ENCODE measurements around the gene HNRNPDL. TPM values are rescaled to one million over a fixed set of nuclear protein-coding genes. Genes with fewer than 3 reads are reported as not detected.

HNRNPDL gene
- total RNA-seq, 2 experiments from 2014 or later, result 317 to 343 TPM

DNA sequence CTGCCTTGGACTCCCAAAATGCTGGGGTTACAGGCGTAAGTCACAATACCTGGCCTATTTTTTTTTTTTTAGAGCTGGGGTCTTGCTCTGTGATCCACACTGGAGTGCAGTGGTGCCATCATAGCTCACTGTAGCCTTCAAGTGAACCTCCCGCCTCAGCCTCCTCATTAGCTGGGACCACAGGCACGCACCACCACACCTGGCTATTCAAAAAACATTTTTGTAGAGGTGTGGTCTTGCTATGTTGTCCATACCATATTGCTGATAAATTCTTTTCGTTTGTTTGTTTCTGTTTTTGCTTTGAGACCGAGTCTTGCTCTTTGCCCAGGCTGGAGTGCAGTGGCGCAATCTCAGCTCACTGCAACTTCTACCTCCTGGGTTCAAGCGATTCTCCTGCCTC is 21.8 kb upstream of the HNRNPDL start:
- Mint-ChIP-seq H3K4me1 (peaks cover 7% of the 10 kb centered on the region), H3K27ac (no peak overlapping the region), H3K27me3 (no peaks in the 10 kb centered on the region), H3K36me3 (peaks cover 54% of the 10 kb centered on the region), H3K4me3 (no peak overlapping the region), H3K9me3 (ENCODE audit: low read depth) (no peaks in the 10 kb centered on the region)
- ATAC-seq, result no peak
- DNase-seq, result no peak
- CTCF ChIA-PET, result interaction anchor here (1.0 kb wide), 1 partner anchor 10 kb away, joined by 4 read pairs; no protein-coding TSS in a partner anchor

DNA sequence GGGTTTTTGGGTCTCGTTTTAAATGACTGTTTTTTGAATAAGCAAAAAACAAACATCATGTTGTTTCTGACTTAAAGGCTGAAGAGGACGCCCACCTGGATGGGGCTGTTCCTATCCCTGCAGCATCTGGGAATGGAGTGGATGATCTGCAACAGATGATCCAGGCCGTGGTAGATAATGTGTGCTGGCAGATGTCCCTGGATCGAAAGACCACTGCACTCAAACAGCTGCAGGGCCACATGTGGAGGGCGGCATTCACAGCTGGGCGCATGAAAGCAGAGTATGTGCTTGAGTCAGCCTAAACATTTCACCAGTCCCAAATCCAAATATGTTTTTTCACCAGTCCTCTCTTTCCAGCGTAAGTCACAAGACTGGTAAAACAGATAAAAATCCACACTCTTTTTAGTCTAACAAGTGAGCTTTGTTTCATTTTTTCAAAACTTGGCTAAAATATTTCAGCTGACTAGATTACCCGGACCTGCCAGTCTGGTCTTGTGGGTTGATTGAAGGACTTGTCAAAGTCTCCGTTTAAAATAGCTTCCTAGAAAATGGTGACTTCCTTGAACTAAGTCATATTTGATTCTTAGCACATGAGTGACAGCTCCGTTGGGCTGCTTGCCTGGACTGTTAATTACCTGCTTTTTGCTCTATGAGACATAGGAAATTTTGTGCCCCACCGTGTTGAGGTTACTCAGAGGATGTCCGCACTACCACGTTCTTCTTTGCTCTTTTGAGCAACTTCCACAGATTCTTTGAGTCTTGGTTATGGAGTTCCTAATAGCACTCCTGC is 20.9 kb upstream of the HNRNPDL start:
- DNase-seq, result no peak
- peaks cover 7% of the 10 kb centered on the region for H3K4me1 Mint-ChIP-seq
- no peaks in the 10 kb centered on the region for H3K9me3 Mint-ChIP-seq (ENCODE audit: low read depth)
- peaks cover 50% of the 10 kb centered on the region for H3K36me3 Mint-ChIP-seq
- CTCF ChIA-PET, result no interaction called here
- no peak for ATAC-seq
- H3K27me3 Mint-ChIP-seq, result no peaks in the 10 kb centered on the region
- H3K27ac Mint-ChIP-seq, result no peak overlapping the region
- H3K4me3 Mint-ChIP-seq, result no peak overlapping the region

DNA sequence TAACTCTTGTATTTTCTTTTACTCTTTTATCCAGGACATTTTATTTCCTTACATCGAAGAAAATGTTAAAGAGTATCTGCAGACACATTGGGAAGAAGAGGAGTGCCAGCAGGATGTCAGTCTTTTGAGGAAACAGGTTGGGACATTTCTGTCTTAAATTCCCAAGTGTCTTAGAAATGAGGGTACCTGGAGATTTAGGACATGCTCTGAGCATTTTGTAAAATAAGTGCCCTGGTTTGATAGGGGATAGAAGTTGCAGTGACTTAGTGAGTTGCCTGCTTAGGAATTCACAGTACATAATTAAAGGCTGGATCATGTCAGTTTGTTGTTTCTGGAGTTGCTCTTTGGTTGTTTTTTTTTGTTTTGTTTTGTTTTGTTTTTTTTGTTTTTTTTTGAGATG is 17.6 kb upstream of the HNRNPDL start:
- peaks cover 10% of the 10 kb centered on the region for H3K4me1 Mint-ChIP-seq
- H3K36me3 Mint-ChIP-seq, result peaks cover 41% of the 10 kb centered on the region
- CTCF ChIA-PET, result interaction anchor here (1.3 kb wide), 1 partner anchor 19 kb away, joined by 3 read pairs; no protein-coding TSS in a partner anchor
- H3K9me3 Mint-ChIP-seq (ENCODE audit: low read depth), result no peaks in the 10 kb centered on the region
- H3K27me3 Mint-ChIP-seq, result no peaks in the 10 kb centered on the region
- ATAC-seq (no peak), DNase-seq (no peak)
- no peak overlapping the region for H3K27ac Mint-ChIP-seq
- no peak overlapping the region for H3K4me3 Mint-ChIP-seq

DNA sequence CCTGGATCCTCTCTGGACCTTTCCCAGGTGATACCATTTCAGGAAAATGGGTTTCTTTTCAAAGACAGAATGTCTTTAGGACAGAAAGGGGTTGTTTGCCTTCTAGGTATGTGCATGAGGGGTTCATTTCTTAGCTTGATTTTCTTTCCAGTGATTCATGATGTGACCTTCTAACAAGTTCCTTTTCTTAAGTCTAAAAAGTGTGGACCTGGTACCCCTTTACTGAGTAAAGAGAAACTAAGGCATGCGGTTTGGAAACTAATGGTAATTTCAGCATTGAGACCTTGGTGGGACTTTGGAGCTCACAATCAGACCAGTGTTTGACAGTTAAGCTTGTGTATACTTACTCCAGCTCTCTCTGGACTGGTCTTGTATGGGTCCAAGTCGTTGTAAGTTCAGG is 8.8 kb upstream of the HNRNPDL start:
- H3K27me3 Mint-ChIP-seq, result no peaks in the 10 kb centered on the region
- DNase-seq, result no peak
- H3K27ac Mint-ChIP-seq, result no peak overlapping the region
- peaks cover 31% of the 10 kb centered on the region for H3K4me1 Mint-ChIP-seq
- CTCF ChIA-PET, result no interaction called here
- ATAC-seq, result no peak
- no peaks in the 10 kb centered on the region for H3K9me3 Mint-ChIP-seq (ENCODE audit: low read depth)
- H3K36me3 Mint-ChIP-seq, result peaks cover 45% of the 10 kb centered on the region
- H3K4me3 Mint-ChIP-seq, result no peak overlapping the region

DNA sequence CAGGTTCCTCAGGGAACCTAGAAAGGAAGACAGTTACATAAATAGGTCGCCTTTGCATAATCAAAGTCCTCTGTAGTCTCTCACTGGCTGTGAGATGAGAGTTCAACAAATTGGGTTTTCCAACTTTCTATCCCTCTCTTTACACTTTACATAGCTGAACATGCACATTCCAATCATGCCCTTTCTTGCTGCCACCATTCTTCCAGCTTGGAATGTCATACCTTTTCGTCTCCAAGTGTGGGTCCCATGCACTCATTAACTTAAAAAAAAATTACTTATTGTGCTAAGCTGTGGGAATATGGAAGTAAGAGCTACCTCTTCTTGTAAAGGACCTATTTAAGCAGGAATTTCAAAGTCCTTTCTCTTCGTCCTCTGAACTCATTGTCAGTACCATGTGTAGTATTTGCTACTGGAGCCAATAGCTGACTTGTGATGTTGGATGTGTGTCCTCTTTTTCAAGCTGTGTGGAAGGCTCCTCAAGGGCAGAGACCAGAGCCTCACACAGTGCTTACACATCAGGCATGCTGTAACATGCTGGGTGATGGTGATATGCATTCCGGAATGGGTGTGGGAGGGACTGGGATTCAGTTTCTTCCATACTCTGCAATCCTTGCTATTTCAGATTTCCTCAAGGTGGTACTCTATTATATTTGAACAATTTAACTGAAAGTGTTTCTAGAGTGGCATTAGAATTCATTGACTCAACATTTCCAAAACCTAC is 7.2 kb upstream of the HNRNPDL start:
- Mint-ChIP-seq H3K4me1 (peaks cover 46% of the 10 kb centered on the region), H3K27ac (no peak overlapping the region), H3K4me3 (no peak overlapping the region), H3K9me3 (ENCODE audit: low read depth) (no peaks in the 10 kb centered on the region), H3K36me3 (peaks cover 54% of the 10 kb centered on the region), H3K27me3 (no peaks in the 10 kb centered on the region)
- CTCF ChIA-PET, result interaction anchor here (1.4 kb wide), 1 partner anchor 9 kb away, joined by 7 read pairs; no protein-coding TSS in a partner anchor
- DNase-seq (no peak), ATAC-seq (no peak)

- Mint-ChIP-seq H3K4me1 (peaks cover 52% of the 10 kb centered on the region), H3K9me3 (ENCODE audit: low read depth) (no peaks in the 10 kb centered on the region), H3K27ac (no peak overlapping the region), H3K36me3 (peaks cover 51% of the 10 kb centered on the region), H3K4me3 (no peak overlapping the region), H3K27me3 (no peaks in the 10 kb centered on the region)
- ATAC-seq (no peak), DNase-seq (no peak)
- CTCF ChIA-PET, result no interaction called here
Observed at GRCh38 chr4:82436780-82437179, 6.5 kb upstream of the HNRNPDL start.

- no peak overlapping the region for H3K27ac Mint-ChIP-seq
- H3K9me3 Mint-ChIP-seq (ENCODE audit: low read depth), result no peaks in the 10 kb centered on the region
- H3K36me3 Mint-ChIP-seq, result peaks cover 51% of the 10 kb centered on the region
- no peaks in the 10 kb centered on the region for H3K27me3 Mint-ChIP-seq
- H3K4me3 Mint-ChIP-seq, result no peak overlapping the region
- DNase-seq (no peak), ATAC-seq (no peak)
- peaks cover 58% of the 10 kb centered on the region for H3K4me1 Mint-ChIP-seq
- CTCF ChIA-PET, result no interaction called here
Observed at GRCh38 chr4:82436130-82436529, 5.9 kb upstream of the HNRNPDL start.

DNA sequence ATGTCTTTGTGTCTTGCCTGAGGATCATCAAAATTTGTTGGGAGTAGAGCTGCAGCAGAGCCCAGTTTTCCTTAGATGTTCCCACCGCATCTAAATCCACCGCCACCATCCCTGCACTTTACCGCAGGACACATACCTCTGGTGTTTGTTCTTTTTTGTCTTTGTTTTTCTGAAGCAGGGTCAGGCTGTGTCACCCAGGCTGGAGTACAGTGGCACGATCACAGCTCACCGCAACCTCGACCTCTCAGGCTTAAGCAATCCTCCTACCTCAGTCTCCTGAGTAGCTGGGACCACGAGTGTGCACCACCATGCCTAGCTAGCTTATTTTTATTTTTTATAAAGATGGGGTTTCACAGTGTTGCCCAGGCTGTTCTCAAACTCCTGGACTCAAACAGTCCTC is 4.7 kb upstream of the HNRNPDL start:
- CTCF ChIA-PET, result no interaction called here
- peaks cover 48% of the 10 kb centered on the region for H3K36me3 Mint-ChIP-seq
- no peaks in the 10 kb centered on the region for H3K27me3 Mint-ChIP-seq
- peaks cover 57% of the 10 kb centered on the region for H3K4me1 Mint-ChIP-seq
- DNase-seq (no peak), ATAC-seq (no peak)
- H3K4me3 Mint-ChIP-seq, result no peak overlapping the region
- H3K27ac Mint-ChIP-seq, result no peak overlapping the region
- no peaks in the 10 kb centered on the region for H3K9me3 Mint-ChIP-seq (ENCODE audit: low read depth)

- no peaks in the 10 kb centered on the region for H3K27me3 Mint-ChIP-seq
- H3K36me3 Mint-ChIP-seq, result peaks cover 49% of the 10 kb centered on the region
- H3K27ac Mint-ChIP-seq, result peak overlapping the region; percentile 22
- peaks cover 53% of the 10 kb centered on the region for H3K4me1 Mint-ChIP-seq
- ATAC-seq (no peak), DNase-seq (no peak)
- CTCF ChIA-PET, result no interaction called here
- H3K9me3 Mint-ChIP-seq (ENCODE audit: low read depth), result no peaks in the 10 kb centered on the region
- H3K4me3 Mint-ChIP-seq, result no peak overlapping the region
Observed at GRCh38 chr4:82433791-82434190, 3.5 kb upstream of the HNRNPDL start.

- DNase-seq (no peak), ATAC-seq (no peak)
- Mint-ChIP-seq H3K4me1 (peaks cover 55% of the 10 kb centered on the region), H3K36me3 (peaks cover 55% of the 10 kb centered on the region), H3K27me3 (no peaks in the 10 kb centered on the region), H3K4me3 (peak overlapping the region; percentile 26), H3K27ac (no peak overlapping the region), H3K9me3 (ENCODE audit: low read depth) (no peaks in the 10 kb centered on the region)
- CTCF ChIA-PET, result interaction anchor here (1.3 kb wide), 1 partner anchor 8 kb away, joined by 4 read pairs; no protein-coding TSS in a partner anchor
Observed at GRCh38 chr4:82432596-82432995, 2.3 kb upstream of the HNRNPDL start.

GRCh38 chr4:82431831-82432230 is 1.6 kb upstream of the HNRNPDL start:
- CTCF ChIA-PET, result interaction anchor here (1.3 to 1.4 kb wide), 2 partner anchors 9 to 58 kb away, joined by 4 to 5 read pairs; partner anchors contain the start of gene HNRNPD
- peak overlapping the region; percentile 97 for H3K4me3 Mint-ChIP-seq
- H3K4me1 Mint-ChIP-seq, result peaks cover 57% of the 10 kb centered on the region
- peaks cover 56% of the 10 kb centered on the region for H3K36me3 Mint-ChIP-seq
- peak overlapping the region; percentile 19 for H3K27ac Mint-ChIP-seq
- H3K9me3 Mint-ChIP-seq (ENCODE audit: low read depth), result no peaks in the 10 kb centered on the region
- no peak for ATAC-seq
- no peaks in the 10 kb centered on the region for H3K27me3 Mint-ChIP-seq
- no peak for DNase-seq

- H3K4me3 Mint-ChIP-seq, result peak overlapping the region; percentile 97
Observed at GRCh38 chr4:82430964-82431745, 893 bp upstream of the HNRNPDL start.

GRCh38 chr4:82429728-82430192 is 502 bp downstream of the HNRNPDL start:
- ATAC-seq (peak; percentile 32), DNase-seq (peak; percentile 84)
- peak overlapping the region; percentile 97 for H3K4me3 Mint-ChIP-seq
- H3K4me1 Mint-ChIP-seq, result peaks cover 61% of the 10 kb centered on the region
- no peaks in the 10 kb centered on the region for H3K9me3 Mint-ChIP-seq (ENCODE audit: low read depth)
- H3K27ac Mint-ChIP-seq, result peak overlapping the region; percentile 98
- CTCF ChIA-PET, result interaction anchor here (1.1 to 3.2 kb wide), 13 partner anchors 8 to 435 kb away, joined by 3 to 23 read pairs (median 6); partner anchors contain the start of gene HNRNPD
- peaks cover 58% of the 10 kb centered on the region for H3K36me3 Mint-ChIP-seq
- H3K27me3 Mint-ChIP-seq, result no peaks in the 10 kb centered on the region

More at GRCh38 chr4:82430964-82431745, 893 bp upstream of the HNRNPDL start:
- Mint-ChIP-seq H3K36me3 (peaks cover 57% of the 10 kb centered on the region), H3K9me3 (ENCODE audit: low read depth) (no peaks in the 10 kb centered on the region), H3K27ac (peak overlapping the region; percentile 98), H3K27me3 (no peaks in the 10 kb centered on the region), H3K4me1 (peaks cover 59% of the 10 kb centered on the region)
- CTCF ChIA-PET, result interaction anchor here (1.3 to 1.4 kb wide), 2 partner anchors 10 to 58 kb away, joined by 4 to 5 read pairs; partner anchors contain the start of gene HNRNPD
- peak; percentile 61 for DNase-seq
- no peak for ATAC-seq

All from activated CD8-positive, alpha-beta memory T cell treated with anti-CD3 and anti-CD28 coated beads, Interleukin-2, amount 10 ng/mL, durations not matched to agents 7 days and 5 days (primary cell).